Calu3 (cell line): ENCODE data around the gene AP3D1. TPM values are rescaled to one million over a fixed set of nuclear protein-coding genes. Genes with fewer than 3 reads are reported as not detected.

ENCODE experiments used
- BruUV-seq: library from RNA; stranded (reverse); fragments of 400-500 nt; replicated peaks from 2 replicates; lab custom pipeline; 2021; lab: Mats Ljungman, UMichigan
- CTCF ChIA-PET: fragments of 300-600 bp; sonication (Branson Sonifier 250); formaldehyde crosslinking; loops from one replicate; lab custom pipeline; 2022; ENCODE audit warnings: antibody characterized with exemption; lab: Charles Lee
- DNase-seq: peaks from one replicate; pipeline ENCODE4 v3.0.0; 2022
- H3K27ac Mint-ChIP-seq: one replicate; pipeline ENCODE4 v1.8.0; 2022; ENCODE audit warnings: mixed read lengths; ENCODE audit not compliant: unreplicated experiment
- H3K27me3 Mint-ChIP-seq: one replicate; pipeline ENCODE4 v1.8.0; 2022; ENCODE audit warnings: mixed read lengths; ENCODE audit not compliant: unreplicated experiment
- H3K36me3 Mint-ChIP-seq: one replicate; pipeline ENCODE4 v1.8.0; 2022; ENCODE audit warnings: mild to moderate bottlenecking, moderate library complexity, mixed read lengths; ENCODE audit not compliant: insufficient read depth, unreplicated experiment
- H3K4me1 Mint-ChIP-seq: one replicate; pipeline ENCODE4 v1.8.0; 2022; ENCODE audit warnings: mild to moderate bottlenecking, low read depth, mixed read lengths; ENCODE audit not compliant: unreplicated experiment
- H3K4me3 Mint-ChIP-seq: one replicate; pipeline ENCODE4 v1.8.0; 2022; ENCODE audit warnings: mild to moderate bottlenecking, low read depth, moderate library complexity, mixed read lengths; ENCODE audit not compliant: unreplicated experiment
- H3K9me3 Mint-ChIP-seq: one replicate; pipeline ENCODE4 v1.8.0; 2022; ENCODE audit warnings: low read depth, mixed read lengths; ENCODE audit not compliant: unreplicated experiment
- CTCF ChIP-seq: fragments of 200-600 bp; IDR thresholded peaks from one replicate; pipeline ENCODE4 v1.8.0; 2022; ENCODE audit warnings: antibody characterized with exemption; ENCODE audit not compliant: unreplicated experiment
- intact Hi-C: fragments of 100-400 bp; cut with micrococcal nuclease; formaldehyde crosslinking; loops from one replicate; pipeline ENCODE4 v1.10.0; 2022; ENCODE audit not compliant: unreplicated experiment
- total RNA-seq: library from RNA; stranded (reverse); gene quantifications from 2 replicates; pipeline ENCODE4 v1.2.3, GENCODE V29; 2022

Gene AP3D1
- total RNA-seq, 1 experiment from 2014 or later = 107 TPM

GRCh38 chr19:2190848-2191455, 39.6 kb upstream of the AP3D1 start:
- no peak for TF ChIP-seq CTCF
- H3K9me3 Mint-ChIP-seq = no peaks in the 10 kb centered on the region
- no peak overlapping the region for H3K27ac Mint-ChIP-seq
- peaks cover 38% of the 10 kb centered on the region for H3K36me3 Mint-ChIP-seq
- H3K27me3 Mint-ChIP-seq = no peaks in the 10 kb centered on the region
- DNase-seq = no peak
- CTCF ChIA-PET = no interaction called here
- BruUV-seq = no TSS peak
- H3K4me1 Mint-ChIP-seq = no peaks in the 10 kb centered on the region
- intact Hi-C loops = no loop called here
- H3K4me3 Mint-ChIP-seq = no peak overlapping the region

GRCh38 chr19:2189880-2190279, 38.5 kb upstream of the AP3D1 start:
- intact Hi-C loops = no loop called here
- H3K27ac Mint-ChIP-seq = no peak overlapping the region
- H3K4me3 Mint-ChIP-seq = no peak overlapping the region
- DNase-seq = no peak
- BruUV-seq = no TSS peak
- TF ChIP-seq CTCF = no peak
- no peaks in the 10 kb centered on the region for H3K9me3 Mint-ChIP-seq
- H3K27me3 Mint-ChIP-seq = no peaks in the 10 kb centered on the region
- CTCF ChIA-PET = no interaction called here
- H3K4me1 Mint-ChIP-seq = no peaks in the 10 kb centered on the region
- H3K36me3 Mint-ChIP-seq = peaks cover 49% of the 10 kb centered on the region

- intact Hi-C loops = no loop called here
- BruUV-seq = no TSS peak
- H3K4me1 Mint-ChIP-seq = no peaks in the 10 kb centered on the region
- H3K4me3 Mint-ChIP-seq = no peak overlapping the region
- TF ChIP-seq CTCF = no peak
- CTCF ChIA-PET = no interaction called here
- no peak for DNase-seq
- no peak overlapping the region for H3K27ac Mint-ChIP-seq
- peaks cover 56% of the 10 kb centered on the region for H3K36me3 Mint-ChIP-seq
- no peaks in the 10 kb centered on the region for H3K9me3 Mint-ChIP-seq
- no peaks in the 10 kb centered on the region for H3K27me3 Mint-ChIP-seq
Observed at GRCh38 chr19:2188708-2189385, 37.5 kb upstream of the AP3D1 start.

- BruUV-seq = no TSS peak
- H3K4me1 Mint-ChIP-seq = no peaks in the 10 kb centered on the region
- H3K27me3 Mint-ChIP-seq = no peaks in the 10 kb centered on the region
- H3K4me3 Mint-ChIP-seq = no peak overlapping the region
- intact Hi-C loops = no loop called here
- H3K9me3 Mint-ChIP-seq = no peaks in the 10 kb centered on the region
- H3K27ac Mint-ChIP-seq = no peak overlapping the region
- CTCF ChIA-PET = no interaction called here
- no peak for DNase-seq
- no peak for TF ChIP-seq CTCF
- H3K36me3 Mint-ChIP-seq = peaks cover 50% of the 10 kb centered on the region
Observed at GRCh38 chr19:2187159-2187558, 35.8 kb upstream of the AP3D1 start.
